Measurements from ENCODE around the gene STK32B. TPM values are rescaled to one million over a fixed set of nuclear protein-coding genes. Genes with fewer than 3 reads are reported as not detected.

The STK32B gene
- total RNA-seq, 1 donor from 2014 or later = 46.9 TPM

DNA sequence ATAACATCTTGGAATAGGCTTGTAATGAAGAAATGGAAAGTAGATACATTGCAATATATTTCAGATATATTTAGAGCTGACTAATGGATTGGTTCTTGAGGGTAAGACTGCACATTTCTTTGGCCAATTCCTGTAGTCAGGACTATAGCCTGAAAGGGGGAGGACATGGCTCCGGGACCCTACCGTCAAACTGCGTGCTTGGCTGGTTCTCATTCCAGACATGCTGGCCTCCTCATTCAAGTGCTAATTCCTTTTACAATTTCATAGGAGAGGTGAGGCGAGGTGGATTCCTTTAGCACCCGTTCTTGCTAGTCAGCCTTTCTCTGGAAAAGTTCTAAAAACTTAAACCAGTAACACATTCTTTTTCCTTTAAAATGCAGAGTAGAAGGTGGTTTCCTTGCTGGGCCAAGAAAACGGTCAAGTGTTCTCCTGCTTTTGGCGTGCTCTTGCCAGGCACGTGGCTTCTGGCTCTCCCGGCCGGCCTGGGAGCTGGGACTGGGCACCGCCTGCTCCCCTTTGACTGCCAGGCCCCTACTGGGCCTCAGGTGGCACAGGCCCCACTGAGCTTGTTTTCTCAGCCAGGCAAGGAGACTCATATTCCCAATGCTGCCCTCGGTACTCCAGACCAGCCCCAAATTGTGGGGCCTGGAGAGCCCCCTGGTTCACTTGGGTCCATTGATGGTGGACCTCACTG, 167.2 kb downstream of the STK32B start:
- DNase-seq (ENCODE audit: extremely low spot score, unreplicated experiment) = no peak
- Mint-ChIP-seq H3K27ac (ENCODE audit: unreplicated experiment) (peak overlapping the region; percentile 80), H3K4me3 (ENCODE audit: unreplicated experiment) (no peak overlapping the region), H3K9me3 (ENCODE audit: unreplicated experiment) (peaks cover 16% of the 10 kb centered on the region), H3K36me3 (ENCODE audit: unreplicated experiment) (peaks cover 7% of the 10 kb centered on the region), H3K27me3 (ENCODE audit: unreplicated experiment) (no peaks in the 10 kb centered on the region), H3K4me1 (ENCODE audit: unreplicated experiment) (peaks cover 47% of the 10 kb centered on the region)
- TF ChIP-seq, protein P1, sequence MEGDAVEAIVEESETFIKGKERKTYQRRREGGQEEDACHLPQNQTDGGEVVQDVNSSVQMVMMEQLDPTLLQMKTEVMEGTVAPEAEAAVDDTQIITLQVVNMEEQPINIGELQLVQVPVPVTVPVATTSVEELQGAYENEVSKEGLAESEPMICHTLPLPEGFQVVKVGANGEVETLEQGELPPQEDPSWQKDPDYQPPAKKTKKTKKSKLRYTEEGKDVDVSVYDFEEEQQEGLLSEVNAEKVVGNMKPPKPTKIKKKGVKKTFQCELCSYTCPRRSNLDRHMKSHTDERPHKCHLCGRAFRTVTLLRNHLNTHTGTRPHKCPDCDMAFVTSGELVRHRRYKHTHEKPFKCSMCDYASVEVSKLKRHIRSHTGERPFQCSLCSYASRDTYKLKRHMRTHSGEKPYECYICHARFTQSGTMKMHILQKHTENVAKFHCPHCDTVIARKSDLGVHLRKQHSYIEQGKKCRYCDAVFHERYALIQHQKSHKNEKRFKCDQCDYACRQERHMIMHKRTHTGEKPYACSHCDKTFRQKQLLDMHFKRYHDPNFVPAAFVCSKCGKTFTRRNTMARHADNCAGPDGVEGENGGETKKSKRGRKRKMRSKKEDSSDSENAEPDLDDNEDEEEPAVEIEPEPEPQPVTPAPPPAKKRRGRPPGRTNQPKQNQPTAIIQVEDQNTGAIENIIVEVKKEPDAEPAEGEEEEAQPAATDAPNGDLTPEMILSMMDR (IDR thresholded peaks at IDR 0.05) = no peak

DNA sequence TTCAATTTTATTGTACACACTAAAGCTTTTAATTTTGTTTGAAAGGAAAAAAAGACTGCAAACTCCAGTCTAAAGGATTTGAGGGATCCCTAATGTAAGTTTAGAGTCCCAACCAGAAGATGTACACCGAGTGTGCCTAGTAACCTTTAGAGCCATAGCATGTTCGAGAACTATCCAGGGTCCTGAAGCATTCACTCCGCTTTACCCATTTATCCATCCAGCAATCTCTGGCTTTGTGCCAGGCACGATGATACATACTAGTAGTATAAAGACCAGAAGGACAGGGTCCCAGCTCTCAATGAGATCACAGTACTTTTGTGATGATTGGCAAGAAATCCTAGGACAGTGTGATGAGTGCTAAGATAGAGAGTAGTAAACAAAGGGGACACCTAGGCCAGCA, 168.7 kb downstream of the STK32B start:
- TF ChIP-seq, protein P1 (IDR thresholded peaks at IDR 0.05) = no peak
- Mint-ChIP-seq H3K9me3 (ENCODE audit: unreplicated experiment) (peaks cover 16% of the 10 kb centered on the region), H3K4me3 (ENCODE audit: unreplicated experiment) (no peak overlapping the region), H3K36me3 (ENCODE audit: unreplicated experiment) (peaks cover 11% of the 10 kb centered on the region), H3K4me1 (ENCODE audit: unreplicated experiment) (peaks cover 46% of the 10 kb centered on the region), H3K27ac (ENCODE audit: unreplicated experiment) (no peak overlapping the region), H3K27me3 (ENCODE audit: unreplicated experiment) (no peaks in the 10 kb centered on the region)
- no peak for DNase-seq (ENCODE audit: extremely low spot score, unreplicated experiment)

DNA sequence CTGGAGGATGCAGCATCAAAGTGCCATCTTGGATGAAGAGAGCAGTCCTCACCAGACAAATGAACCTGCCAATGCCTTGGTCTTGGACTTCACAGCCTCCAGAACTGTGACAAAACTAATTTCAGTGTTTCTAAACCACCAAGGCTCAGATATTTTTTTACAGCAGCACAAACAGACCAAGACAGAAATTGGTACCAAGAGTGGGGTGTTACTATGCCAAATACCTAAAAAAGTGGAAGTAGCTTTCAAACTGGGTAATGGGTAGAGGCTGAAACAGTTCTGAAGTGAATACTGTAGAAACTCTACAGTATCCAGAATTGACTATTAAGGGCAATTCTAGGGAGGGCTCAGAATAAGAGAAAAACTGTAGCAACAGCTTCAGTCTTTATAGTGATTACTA, 170.8 kb downstream of the STK32B start:
- TF ChIP-seq, protein P1 (IDR thresholded peaks at IDR 0.05) = no peak
- Mint-ChIP-seq H3K27ac (ENCODE audit: unreplicated experiment) (no peak overlapping the region), H3K27me3 (ENCODE audit: unreplicated experiment) (no peaks in the 10 kb centered on the region), H3K4me3 (ENCODE audit: unreplicated experiment) (no peak overlapping the region), H3K4me1 (ENCODE audit: unreplicated experiment) (peaks cover 29% of the 10 kb centered on the region), H3K36me3 (ENCODE audit: unreplicated experiment) (peaks cover 14% of the 10 kb centered on the region), H3K9me3 (ENCODE audit: unreplicated experiment) (peaks cover 22% of the 10 kb centered on the region)
- no peak for DNase-seq (ENCODE audit: extremely low spot score, unreplicated experiment)

DNA sequence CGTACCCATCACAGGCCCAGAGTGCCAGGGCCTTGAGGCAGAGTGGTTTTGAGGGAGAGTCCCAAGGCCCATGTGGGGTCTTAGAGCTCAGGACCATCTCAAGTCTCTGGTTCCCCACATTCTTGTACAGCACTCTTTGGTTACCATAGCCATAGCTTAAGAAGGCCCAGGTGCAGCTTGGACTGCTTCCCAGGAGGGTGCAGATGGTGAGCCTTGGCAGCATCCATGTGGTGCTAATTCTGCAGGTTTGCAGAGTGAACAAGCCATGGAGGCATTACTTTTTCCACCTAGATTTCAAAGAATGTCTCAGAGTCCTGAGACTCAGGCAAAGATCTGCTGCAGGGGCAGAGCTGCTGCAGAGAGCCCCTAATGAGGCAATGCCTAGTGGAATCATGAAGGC, 171.7 kb downstream of the STK32B start:
- no peak overlapping the region for H3K4me3 Mint-ChIP-seq (ENCODE audit: unreplicated experiment)
- no peaks in the 10 kb centered on the region for H3K27me3 Mint-ChIP-seq (ENCODE audit: unreplicated experiment)
- H3K9me3 Mint-ChIP-seq (ENCODE audit: unreplicated experiment) = peaks cover 22% of the 10 kb centered on the region
- H3K36me3 Mint-ChIP-seq (ENCODE audit: unreplicated experiment) = peaks cover 14% of the 10 kb centered on the region
- H3K27ac Mint-ChIP-seq (ENCODE audit: unreplicated experiment) = no peak overlapping the region
- H3K4me1 Mint-ChIP-seq (ENCODE audit: unreplicated experiment) = peaks cover 20% of the 10 kb centered on the region
- DNase-seq (ENCODE audit: extremely low spot score, unreplicated experiment) = no peak
- TF ChIP-seq, protein P1 (IDR thresholded peaks at IDR 0.05) = no peak

DNA sequence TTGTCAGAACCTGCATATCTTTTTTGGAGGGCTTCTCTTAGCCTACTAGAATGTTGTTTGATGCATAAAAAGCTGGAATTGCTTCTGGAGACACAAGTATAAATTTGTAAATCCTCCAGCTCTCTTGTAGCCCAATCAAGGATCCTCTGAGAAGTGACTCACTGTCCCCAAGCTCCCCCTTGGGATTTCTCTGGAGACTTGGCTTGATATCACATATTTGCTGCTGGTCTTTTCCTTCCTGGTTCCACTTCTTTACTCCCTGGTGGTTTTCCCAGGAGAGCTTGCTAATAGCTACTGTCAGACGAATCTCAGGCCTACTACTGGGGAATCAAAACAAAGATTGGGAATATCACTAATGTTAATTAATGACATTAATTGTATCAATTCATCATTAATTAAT, 173.1 kb downstream of the STK32B start:
- Mint-ChIP-seq H3K4me1 (ENCODE audit: unreplicated experiment) (peaks cover 12% of the 10 kb centered on the region), H3K36me3 (ENCODE audit: unreplicated experiment) (peaks cover 14% of the 10 kb centered on the region), H3K4me3 (ENCODE audit: unreplicated experiment) (no peak overlapping the region), H3K27me3 (ENCODE audit: unreplicated experiment) (no peaks in the 10 kb centered on the region), H3K9me3 (ENCODE audit: unreplicated experiment) (peaks cover 22% of the 10 kb centered on the region), H3K27ac (ENCODE audit: unreplicated experiment) (no peak overlapping the region)
- TF ChIP-seq, protein P1 (IDR thresholded peaks at IDR 0.05) = no peak
- no peak for DNase-seq (ENCODE audit: extremely low spot score, unreplicated experiment)
